Fibroblast of skin of abdomen (primary cell): ENCODE measurements around the gene WDR64. TPM values are rescaled to one million over a fixed set of nuclear protein-coding genes. Genes with fewer than 3 reads are reported as not detected.

ENCODE experiments used
- DNase-seq: peaks from one replicate; pipeline ENCODE4 v3.0.0-alpha.2; 2013
- polyA plus RNA-seq, 2 experiments: library from polyadenylated mRNA; unstranded; fragments of 120-200 nt; gene quantifications; one replicate each; pipeline ENCODE4 v1.2.1, GENCODE V29; 2013; ENCODE audit not compliant: insufficient read length in 2 of 2

The WDR64 gene
- polyA plus RNA-seq (2013, experiment 1 of 2; ENCODE audit: insufficient read length) = not detected
- polyA plus RNA-seq (2013, experiment 2 of 2; ENCODE audit: insufficient read length) = not detected

DNA sequence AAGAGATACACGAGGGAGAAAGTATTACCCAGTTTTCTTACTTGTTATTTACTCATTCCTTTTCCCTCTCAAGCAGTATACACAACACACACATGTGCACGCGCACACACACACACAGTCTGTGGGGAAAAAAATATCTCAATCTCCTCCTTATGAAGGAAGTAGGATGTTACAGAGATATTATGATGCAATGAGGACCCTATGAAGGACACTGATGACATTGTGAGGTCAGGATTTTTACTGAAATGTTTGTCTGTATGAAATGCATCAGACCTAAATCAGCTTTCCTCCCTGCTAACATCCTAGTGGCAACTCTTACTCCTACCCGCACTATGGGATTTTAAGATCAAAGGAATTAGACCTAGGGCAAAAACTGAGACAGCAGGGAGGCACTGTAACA lies at the start of gene WDR64:
Gene WDR64, plus strand, starts transcription at position 270 of the 400 bp plus-strand sequence. CDS start 204 bp downstream, outside the sequence.
- DNase-seq = no peak

GRCh38 chr1:241603731-241604245 lies 48.3 kb upstream of the WDR64 start:
- no peak for DNase-seq

DNA sequence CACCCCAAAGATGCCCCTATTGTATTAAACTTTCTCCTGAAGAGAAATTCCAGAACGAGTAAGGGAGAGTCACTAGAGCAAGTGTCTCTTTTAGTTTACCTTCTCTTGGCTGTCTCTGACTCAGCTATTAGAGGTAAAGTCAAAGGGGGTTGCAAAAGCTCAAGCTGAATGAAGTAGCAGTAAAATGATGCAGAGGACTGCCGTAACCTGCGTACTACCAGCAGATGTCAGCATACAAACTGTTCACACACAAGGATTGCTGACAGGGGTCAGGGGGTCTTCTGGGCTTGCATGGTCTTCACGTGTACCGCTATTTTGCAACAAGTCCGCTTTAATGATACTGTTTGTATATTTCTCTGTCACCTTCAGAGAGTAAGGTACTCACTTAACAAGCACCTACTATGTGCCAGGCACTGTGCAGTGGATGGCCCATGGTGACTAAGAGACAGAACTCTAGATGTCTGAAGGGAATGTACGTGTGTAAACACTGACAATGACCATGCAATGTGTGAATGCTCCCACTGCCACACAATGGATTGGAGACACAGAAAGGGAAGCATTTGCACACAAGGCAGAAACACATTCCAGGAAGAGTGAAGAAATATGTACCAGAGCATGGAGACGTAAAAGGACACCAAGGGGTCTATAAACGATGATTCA lies 46.8 kb upstream of the WDR64 start:
- no peak for DNase-seq

GRCh38 chr1:241606544-241606943 lies 45.5 kb upstream of the WDR64 start:
- no peak for DNase-seq

DNA sequence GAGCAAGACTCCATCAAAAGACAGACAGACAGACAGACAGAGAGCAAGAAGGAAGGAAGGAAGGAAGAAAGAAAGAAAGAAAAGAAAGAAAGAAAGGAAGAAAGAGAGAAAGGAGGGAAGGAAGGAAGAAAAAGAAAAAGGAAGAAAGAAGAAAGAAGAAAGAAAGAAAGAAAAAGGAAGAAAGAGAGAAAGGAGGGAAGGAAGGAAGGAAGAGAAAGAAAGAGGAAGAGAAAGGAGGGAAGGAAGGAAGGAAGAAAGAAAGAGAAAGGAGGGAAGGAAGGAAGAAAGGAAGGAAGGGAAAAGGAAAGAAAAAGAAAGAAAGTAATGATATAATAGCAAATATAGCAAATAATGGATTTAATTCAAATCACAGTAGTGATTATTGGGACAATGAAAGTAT lies 44.6 kb upstream of the WDR64 start:
- DNase-seq = no peak

GRCh38 chr1:241608379-241609033 lies 43.6 kb upstream of the WDR64 start:
- no peak for DNase-seq

GRCh38 chr1:241610056-241610815 lies 41.8 kb upstream of the WDR64 start:
- no peak for DNase-seq

- peak; percentile 63 for DNase-seq
Measured at GRCh38 chr1:241611063-241611462, 41.0 kb upstream of the WDR64 start.

- no peak for DNase-seq
Measured at GRCh38 chr1:241611736-241612135, 40.3 kb upstream of the WDR64 start.

- DNase-seq = peak; percentile 84
Measured at GRCh38 chr1:241612533-241613477, 39.3 kb upstream of the WDR64 start.

DNA sequence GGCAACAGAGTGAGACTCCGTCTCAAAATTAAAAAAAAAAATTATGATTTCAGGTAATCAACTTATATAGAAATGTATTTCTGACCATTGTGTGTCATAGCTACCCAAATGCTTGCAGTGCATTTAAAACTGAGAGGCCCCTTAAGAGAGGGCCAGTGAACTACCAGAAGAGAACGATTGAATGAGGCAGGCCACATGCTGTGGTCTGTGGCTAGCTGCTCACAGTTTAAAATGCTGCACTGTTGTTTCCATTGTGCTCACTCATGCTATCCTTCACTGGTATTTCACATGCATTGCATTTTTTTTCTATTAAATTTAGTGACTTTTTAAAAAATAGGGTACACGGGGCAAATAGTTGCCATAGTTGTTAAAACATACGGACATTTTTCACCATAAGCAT lies 37.9 kb upstream of the WDR64 start:
- no peak for DNase-seq

DNA sequence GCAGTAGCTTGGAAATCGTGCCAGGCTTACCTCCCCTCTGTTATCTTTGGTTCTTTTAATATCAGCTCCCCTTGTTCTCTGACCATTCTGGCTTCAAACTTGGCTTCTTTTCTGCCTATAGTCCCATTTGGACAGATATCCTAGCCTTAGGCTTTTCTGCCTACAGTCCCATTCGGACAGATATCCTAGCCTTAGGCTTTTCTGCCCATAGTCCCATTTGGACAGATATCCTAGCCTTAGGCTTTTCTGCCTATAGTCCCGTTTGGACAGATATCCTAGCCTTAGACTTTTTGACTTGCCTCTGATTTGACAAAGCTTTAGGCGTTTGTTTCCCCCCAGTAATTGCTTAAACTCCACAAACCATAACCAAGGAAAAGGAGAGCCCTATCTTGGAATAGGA lies 37.5 kb upstream of the WDR64 start:
- no peak for DNase-seq

DNA sequence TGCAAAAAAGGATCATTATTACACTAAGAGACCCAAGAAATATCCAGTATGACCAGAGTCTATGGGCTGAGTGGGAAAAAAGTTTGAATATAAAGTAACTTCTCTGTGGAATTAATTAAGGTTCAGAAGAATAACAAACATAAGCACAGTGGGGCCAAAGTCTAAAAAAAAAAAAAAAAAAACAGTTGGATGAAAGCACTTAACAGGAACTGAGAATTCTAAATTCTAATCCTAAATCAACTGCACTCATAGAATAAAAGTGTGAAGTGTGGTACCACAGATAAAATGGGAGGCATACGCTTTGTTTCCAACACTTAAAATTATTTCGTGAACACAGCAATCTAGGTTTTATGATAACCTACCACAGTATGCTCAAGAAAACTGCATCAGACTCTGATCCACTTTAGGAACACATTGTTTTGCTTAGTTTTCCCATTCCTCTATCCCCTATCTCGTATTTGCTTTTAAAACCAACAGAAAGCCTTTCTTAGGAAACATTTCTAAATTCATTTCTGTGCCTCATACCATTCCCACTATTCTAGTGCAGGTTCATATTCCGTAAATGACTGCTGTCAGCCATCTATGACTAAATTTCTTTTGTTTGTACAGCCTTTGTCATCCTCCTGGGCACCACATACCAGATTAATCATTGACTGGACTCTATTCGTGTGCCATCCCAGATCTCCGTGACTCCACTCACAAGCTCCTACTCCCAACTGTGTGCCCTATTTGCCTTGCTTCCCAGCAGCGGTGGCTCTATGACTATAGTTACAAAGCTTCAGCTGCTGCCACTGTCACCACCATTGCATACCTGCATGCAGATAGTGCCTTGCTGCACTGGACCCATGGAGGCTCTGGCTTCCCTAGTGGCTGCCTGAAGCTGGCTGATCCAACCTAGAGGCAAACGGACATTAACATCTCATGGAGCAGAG lies 36.8 kb upstream of the WDR64 start:
- no peak for DNase-seq

DNA sequence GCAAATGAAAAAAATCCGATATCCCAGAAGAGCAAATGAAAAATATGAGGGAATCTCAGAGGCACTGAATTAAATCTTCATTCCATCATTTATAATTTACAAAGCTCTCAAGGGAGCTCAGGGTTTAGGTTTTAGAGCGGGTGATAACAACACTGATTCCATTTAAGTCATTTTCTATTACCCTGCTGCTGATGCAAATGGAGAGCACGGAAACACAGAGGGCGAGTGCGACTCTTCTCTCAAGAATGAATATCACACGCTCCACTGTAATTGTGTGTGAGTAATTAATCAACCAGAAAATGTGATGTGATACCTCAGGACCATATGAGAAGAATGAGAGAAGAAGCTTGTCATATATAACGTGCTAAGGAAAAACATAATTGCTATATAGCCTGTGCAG lies 34.7 kb upstream of the WDR64 start:
- no peak for DNase-seq

DNA sequence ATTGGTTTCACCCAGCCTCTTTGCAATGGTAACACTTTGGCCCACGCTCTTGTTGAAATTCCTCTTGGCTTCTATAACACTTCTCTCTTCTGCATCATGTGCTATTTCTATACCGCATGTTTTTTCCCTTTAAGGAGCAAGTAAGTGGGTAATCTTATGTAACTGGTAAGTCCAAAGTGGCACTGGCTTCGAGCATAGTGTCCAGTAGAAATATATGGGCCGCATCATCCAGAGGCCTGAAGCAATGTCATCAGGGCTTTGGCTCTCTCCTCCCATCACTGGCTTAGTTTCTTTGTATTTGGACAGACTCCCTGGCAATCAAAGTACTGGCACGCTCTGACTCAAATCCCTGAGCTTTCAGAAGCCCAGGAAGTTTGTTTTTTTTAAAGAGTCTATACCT lies 29.4 kb upstream of the WDR64 start:
- DNase-seq = no peak

DNA sequence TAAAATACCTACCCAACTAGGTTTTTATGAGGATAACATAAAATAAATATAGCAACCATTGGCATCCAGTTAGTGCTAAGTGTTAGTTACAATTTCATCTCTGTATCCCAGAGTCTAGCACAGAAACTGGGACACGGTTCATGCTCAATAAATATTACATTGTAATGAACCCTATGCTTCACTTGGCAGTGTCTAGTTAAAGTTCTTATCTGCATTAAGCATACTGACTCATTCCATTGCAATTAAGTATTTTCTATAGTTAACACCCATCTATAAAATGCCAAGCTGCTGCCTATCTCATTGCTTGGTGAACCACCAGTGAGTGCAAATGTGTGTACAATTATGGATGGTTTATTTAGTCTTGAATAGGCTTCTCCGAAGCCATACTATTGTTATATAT lies 27.1 kb upstream of the WDR64 start:
- no peak for DNase-seq

GRCh38 chr1:241627453-241628259 lies 24.4 kb upstream of the WDR64 start:
- DNase-seq = peak; percentile 69

GRCh38 chr1:241630005-241630404 lies 22.1 kb upstream of the WDR64 start:
- no peak for DNase-seq

- no peak for DNase-seq
Measured at GRCh38 chr1:241630476-241630875, 21.6 kb upstream of the WDR64 start.

GRCh38 chr1:241630899-241631298 lies 21.2 kb upstream of the WDR64 start:
- DNase-seq = no peak
